ENCODE results near the gene PFDN6. TPM values are rescaled to one million over a fixed set of nuclear protein-coding genes. Genes with fewer than 3 reads are reported as not detected.

PFDN6 gene
- total RNA-seq, 1 experiment from 2014 or later: 90.5 TPM

- POLR2A ChIA-PET: interaction anchor here (1.0 to 1.6 kb wide), 4 partner anchors 8 to 20 kb away, joined by 4 to 11 read pairs (median 8); partner anchors contain the start of genes B3GALT4, PFDN6, WDR46 and ZBTB22
- ATAC-seq: peak; percentile 59
Observed at GRCh38 chr6:33297406-33297955, 8.1 kb downstream of the PFDN6 start.

More at GRCh38 chr6:33297406-33297955, 8.1 kb downstream of the PFDN6 start:
- Histone ChIP-seq H3K79me2 (ENCODE audit: insufficient read depth, low read length) (peaks cover 21% of the 10 kb centered on the region), H3K4me2 (ENCODE audit: low read length) (peak overlapping the region; percentile 100), H3K27me3 (ENCODE audit: insufficient read depth, low read length) (no peaks in the 10 kb centered on the region), H3K4me1 (ENCODE audit: control insufficient read depth in 1 of 2, insufficient read depth in 2 of 2, low read length in 2 of 2) (peaks cover 6 to 26% of the 10 kb centered on the region in 2 experiments; a peak in 3 of 4 replicates), H3K9me3 (ENCODE audit: control insufficient read depth in 1 of 2, insufficient read depth in 1 of 2, low read depth in 1 of 2, low read length in 2 of 2) (no peaks in the 10 kb centered on the region), H3K36me3 (ENCODE audit: control insufficient read depth in 1 of 2, insufficient read depth in 2 of 2, low read length in 2 of 2) (peaks cover 0 to 7% of the 10 kb centered on the region in 2 experiments; a peak in 2 of 4 replicates), H3K4me3 (replicated peaks in 1 of 2; ENCODE audit: low read depth in 1 of 2, low read length in 2 of 2) (peak overlapping the region; percentile 76 to 85), H3K9ac (ENCODE audit: low read length) (peak overlapping the region; percentile 84), H3K27ac (ENCODE audit: low read depth, low read length) (peak overlapping the region; percentile 96), H4K20me1 (ENCODE audit: insufficient read depth) (no peaks in the 10 kb centered on the region), H3K9me2 (ENCODE audit: insufficient read depth) (no peaks in the 10 kb centered on the region), H2AFZ (ENCODE audit: low read depth, low read length, poor library complexity, severe bottlenecking) (no peak overlapping the region)
- ChIA-PET CTCF (interaction anchor here (0.9 to 1.6 kb wide), 4 partner anchors 8 to 93 kb away, joined by 3 to 6 read pairs (median 4); partner anchors contain the start of genes B3GALT4, HSD17B8, PFDN6 and WDR46), RAD21 (ENCODE audit: low non-redundant PET in 1 of 2, low total read pairs in 2 of 2, uncharacterized antibody in 2 of 2, unreplicated experiment in 2 of 2) (no interaction called here)
- TF ChIP-seq ZBTB33 (IDR thresholded peaks at IDR 0.05; ENCODE audit: extremely low read depth, insufficient replicate concordance, low read length) (no peak), YY1 (IDR thresholded peaks at IDR 0.05; ENCODE audit: extremely low read depth, insufficient replicate concordance, low read depth, low read length) (no peak), TCF7L2 (IDR thresholded peaks at IDR 0.05; ENCODE audit: borderline replicate concordance, extremely low read depth, insufficient read depth, insufficient read length) (no peak), ELF1 (IDR thresholded peaks at IDR 0.05; ENCODE audit: borderline replicate concordance, low read depth) (no peak), ZFX (IDR thresholded peaks at IDR 0.05) (0 out of 2 replicates have a peak, but pooled peaks have one; percentile 30)
- no TSS peak for BruUV-seq (replicated peaks)
- intact Hi-C loops (cut with micrococcal nuclease): loop anchor here (5.0 kb wide), 2 partner anchors 115 to 130 kb away; partner anchors contain the start of gene PHF1
- DNase-seq (ENCODE audit: low read depth, low spot score): no peak
